HG03108 (cell line): Measurements from ENCODE around the gene KIF18A.
"Not testable (repeated sequence)": the region's sequence is repeated elsewhere in the genome, so short reads cannot be mapped to it uniquely, and the experiment has no call there.

Experiments used
- ATAC-seq: cut with Tn5 transposase; IDR thresholded peaks from one replicate; pipeline ENCODE4 v1.9.1; 2021; ENCODE audit warnings: moderate library complexity; ENCODE audit not compliant: unreplicated experiment

The KIF18A gene

DNA sequence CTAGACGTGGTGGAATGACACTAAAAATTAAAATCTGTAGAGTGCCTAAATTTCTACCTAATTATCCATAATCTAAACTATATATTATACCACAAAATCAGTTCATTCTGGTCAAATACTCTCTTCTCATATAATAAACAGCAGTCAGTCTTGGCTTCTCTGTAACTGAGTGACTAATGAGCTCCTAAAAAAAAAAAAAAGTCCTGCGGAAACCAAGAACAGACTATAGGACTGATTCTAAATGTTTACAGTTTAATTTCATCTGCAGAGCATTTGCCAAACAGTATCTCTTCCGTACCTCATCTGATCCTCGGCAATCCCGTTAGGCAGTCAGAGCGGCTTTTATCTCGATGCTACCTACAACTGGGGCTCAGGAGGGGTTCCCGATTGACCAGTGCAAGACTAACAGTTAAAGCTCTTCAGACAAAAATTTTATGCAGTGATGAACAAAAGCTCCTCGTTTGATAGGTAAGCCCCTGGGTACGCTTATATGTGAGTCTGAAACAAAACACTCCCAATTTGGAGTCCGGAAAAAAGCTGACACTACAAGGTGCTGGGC, 686 bp downstream of the KIF18A start:
- no peak for ATAC-seq

DNA sequence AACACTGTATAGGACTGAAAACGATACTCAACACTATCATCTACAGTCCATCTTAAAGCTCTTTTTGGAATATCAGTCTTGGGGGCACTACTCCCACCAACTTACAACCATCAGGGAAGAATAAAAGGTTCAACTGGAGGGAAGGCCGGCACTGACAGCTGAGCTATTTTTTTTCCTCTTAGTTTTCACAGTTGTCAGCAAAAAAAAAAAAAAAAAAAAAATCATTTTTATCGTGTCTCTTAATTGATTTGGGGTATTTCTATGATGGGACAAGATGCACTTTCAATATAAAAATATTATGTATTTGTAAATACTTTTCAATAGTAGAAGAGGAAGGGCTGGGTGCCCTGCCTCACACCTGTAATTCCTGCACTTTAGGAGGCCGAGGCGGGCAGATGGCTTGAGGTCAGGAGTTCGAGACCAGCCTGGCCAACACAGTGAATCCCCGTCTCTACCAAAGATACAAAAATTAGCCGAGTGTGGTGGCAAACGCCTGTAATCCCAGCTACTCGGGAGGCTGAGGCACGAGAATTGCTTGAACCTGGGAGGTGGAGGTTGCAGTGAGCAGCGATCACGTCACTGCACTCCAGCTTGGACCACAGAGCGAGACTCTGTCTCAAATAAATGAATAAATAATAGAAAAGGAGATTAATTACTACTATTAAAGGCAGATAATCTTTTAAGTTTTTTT, 1.5 kb downstream of the KIF18A start:
- ATAC-seq: no peak

DNA sequence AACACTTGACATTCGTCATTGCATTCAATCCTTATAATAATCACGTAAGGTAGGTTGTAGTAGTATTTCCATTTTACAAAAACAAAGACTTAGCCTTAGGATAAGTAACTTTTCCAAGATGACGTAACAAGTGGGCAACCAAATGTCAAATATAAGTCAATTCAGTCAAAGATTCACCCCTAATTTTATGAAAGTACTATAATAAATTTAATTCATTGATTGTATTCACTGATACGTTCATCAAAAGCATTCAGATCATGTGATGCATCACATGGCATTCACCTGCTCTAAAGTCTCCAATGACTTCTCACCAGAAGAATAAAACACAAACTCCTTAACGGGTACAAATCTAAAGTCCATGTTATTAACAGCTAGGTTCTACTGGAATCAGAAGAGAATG, 2.1 kb downstream of the KIF18A start:
- no peak for ATAC-seq

DNA sequence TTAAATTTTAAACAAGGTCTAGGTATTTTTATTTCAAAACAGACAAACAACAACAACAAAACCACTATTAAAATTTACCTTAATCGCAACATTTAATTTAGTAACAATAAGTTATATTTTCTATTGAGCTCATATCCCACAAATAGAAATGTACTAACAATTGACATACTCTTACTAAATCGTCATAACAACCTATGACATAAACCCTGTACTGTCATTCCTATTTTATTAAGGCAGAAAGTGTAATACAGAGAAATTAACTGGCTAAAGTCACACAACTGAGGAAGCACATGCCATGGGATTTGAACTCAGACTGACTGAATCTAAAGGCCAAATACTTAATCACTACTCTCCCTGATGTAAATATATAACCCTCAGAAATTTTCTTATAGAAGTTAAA, 3.0 kb downstream of the KIF18A start:
- ATAC-seq: no peak

DNA sequence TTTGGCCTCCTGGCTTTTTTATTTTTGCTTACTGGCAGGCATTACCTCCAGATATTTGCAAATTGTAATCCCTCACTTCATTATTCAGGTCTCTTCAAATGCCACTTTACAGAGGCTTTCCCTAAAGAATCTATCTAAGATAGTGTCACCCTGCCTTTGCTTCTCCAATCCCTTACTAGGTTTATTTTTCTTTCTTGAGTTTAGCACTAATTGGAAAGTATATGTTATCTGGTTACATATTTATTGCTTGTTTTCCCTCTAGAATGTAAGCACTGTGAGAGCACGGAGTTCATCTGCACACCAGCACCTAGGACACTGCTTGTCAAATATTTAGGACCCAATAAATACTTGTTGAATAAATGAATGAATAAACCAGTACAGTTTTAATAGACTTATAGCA, 3.5 kb downstream of the KIF18A start:
- ATAC-seq: no peak

DNA sequence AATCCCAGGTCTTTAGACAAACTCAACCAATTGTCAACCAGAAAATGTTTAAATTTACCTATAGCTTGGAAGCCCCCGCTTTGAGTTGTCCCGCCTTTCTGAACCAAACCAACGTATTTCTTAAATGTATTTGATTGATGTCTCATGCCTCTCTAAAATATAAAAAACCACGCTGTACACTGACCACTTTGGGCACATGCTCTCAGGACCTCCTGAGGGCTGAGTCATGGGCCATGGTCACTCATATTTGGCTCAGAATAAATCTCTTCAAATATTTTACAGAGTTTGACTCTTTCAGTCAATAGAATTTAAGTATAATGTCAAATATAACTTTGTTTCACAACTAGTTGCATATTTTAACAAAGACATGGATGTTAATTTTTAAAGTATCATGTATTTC, 5.7 kb downstream of the KIF18A start:
- ATAC-seq: not testable (repeated sequence)

DNA sequence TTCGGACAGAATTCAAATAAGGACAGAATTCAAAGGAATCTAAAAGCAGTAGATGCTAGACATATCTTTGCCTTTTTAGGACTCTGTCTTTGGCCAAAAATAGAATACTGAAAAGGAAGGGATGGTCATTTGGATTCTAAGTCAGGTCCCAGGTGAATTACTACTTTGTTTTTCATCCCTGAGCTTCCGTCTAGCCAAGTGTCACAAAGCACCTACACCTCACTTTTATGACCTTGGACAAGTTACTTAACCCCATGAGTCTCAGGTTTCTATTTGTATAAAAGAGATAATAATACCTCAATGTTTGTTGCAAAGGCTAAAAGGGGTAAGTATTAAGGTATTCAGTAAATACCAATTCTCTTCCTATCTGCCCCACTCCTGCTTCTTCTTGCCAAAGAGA, 7.3 kb downstream of the KIF18A start:
- no peak for ATAC-seq

DNA sequence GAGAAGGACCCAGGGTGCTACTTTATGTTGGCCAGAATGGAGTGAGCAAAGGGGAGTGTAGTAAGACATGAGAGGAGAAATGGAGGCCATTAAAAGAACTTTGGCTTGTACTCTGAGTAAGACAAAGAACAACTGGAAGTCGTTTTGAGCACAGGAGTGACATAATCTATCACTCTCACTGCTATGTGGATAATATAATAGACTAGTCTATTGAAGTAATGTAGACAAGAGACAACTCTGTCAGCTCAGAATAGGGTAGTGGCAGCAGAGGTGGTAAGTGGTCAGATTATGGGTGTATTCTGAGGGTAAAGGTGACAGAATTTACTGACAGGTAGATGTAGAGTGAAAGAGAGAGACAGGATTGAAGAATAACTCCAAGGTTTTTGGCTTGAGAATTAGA, 8.2 kb downstream of the KIF18A start:
- no peak for ATAC-seq

DNA sequence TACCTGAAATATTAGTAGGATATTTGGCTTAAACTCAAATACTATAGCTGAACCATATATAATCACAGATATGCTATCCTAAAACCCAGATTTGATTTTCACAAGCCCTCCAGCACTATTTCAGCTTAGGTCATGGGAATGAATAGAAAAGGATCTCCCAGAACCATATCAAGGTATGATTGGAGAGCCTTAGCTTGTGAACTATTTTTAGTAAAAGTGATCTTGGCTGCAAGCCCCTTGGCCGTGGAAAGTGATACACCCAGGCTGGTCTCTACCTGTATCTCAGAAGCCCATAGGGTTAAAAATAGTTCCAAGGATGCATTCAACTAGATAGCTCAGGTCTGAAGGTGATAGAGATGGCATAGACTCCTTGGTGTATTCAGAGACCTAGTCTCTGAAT, 9.7 kb downstream of the KIF18A start:
- no peak for ATAC-seq

DNA sequence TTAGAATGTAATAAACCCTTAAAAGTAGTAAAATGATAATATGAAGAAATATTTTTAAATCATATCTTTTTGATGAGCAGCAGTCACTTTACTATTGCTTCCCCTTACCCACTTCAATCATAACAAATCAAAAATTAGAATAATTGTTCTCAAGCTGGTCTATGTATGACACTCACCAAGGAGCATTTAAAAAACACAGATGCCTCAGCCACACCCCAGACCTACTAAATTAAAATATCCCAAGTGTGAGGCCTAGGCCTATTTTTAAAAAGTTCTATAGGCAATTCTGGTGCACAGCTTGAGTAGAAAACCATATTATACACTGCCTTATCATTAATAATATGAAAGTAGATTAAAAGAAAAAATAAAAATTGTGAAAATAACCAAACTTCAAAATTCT, 15.2 kb downstream of the KIF18A start:
- no peak for ATAC-seq

DNA sequence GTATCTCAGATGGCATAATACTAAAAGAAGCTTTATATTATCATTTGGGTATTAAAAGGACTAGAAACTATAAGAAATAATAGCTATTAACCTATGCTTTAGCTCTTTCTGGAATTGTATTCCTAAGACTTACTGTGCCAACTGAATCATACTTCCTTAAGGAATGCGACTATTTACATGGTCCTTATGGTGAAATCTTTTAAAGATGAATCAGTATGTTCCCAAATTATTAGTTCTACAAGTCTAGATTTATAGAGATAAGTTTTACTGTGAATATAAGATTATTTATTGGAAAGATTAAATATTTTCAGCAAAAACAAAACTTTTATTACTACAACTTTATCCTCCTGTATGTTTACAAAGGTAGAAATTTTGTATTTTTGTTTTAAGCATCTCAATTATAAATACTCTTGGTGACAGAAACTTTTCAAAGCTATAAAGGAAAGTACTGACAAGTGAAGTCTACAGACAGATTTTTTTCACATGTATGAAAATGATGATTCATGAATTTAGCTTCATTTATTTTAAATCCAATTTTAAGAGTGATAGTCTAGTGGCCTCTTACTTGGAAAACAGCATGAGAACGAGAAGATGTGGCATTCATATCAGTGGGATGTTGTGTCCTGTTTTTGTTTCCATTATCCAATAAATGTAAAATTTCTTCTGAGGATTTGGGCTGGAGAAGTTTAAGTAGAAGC, 17.8 kb downstream of the KIF18A start:
- no peak for ATAC-seq

DNA sequence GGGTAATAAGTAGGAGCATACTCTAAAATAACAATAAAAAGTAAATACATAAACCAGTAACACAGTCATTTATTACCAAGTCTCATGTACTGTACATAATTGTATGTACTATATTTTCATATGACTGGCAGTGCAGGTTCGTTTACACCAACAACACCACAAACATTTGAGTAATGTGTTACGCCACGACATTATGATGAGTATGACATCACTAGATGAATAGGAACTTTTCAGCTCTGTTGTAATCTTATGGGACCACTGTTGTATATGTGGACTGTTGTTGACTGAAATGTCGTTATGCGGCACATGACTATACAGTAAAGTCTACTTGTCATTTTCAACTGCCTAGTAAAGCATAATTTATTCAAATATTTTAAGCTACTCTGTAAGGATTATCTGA, 18.6 kb downstream of the KIF18A start:
- no peak for ATAC-seq

DNA sequence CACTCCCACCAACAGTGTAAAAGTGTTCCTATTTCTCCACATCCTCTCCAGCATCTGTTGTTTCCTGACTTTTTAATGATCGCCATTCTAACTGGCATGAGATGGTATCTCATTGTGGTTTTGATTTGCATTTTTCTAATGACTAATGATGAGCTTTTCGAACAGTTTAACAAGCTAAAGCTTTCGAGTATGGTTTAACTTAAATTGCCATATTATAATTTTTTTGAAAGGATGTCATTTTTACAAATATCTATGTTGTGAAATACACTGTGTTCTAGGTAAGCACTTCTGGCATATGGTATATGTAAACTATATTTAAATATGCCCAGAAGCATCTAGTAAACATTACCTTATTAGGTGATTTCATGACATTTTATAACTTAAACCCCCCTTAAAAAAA, 20.3 kb downstream of the KIF18A start:
- not testable (repeated sequence) for ATAC-seq

DNA sequence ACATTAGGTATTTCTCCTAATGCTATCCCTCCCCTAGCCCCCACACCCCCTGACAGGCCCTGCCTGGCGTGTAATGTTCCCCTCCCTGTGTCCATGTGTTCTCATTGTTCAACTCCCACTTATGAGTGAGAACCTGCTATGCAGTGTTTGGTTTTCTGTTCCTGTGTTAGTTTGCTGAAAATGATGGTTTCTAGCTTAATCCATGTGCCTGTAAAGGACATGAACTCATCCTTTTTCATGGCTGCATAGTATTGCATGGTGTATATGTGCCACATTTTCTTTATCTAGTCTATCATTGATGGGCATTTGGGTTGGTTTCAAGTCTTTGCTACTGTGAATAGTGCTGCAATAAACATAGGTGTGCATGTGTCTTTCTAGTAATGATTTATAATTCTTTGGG, 20.8 kb downstream of the KIF18A start:
- ATAC-seq: not testable (repeated sequence)

DNA sequence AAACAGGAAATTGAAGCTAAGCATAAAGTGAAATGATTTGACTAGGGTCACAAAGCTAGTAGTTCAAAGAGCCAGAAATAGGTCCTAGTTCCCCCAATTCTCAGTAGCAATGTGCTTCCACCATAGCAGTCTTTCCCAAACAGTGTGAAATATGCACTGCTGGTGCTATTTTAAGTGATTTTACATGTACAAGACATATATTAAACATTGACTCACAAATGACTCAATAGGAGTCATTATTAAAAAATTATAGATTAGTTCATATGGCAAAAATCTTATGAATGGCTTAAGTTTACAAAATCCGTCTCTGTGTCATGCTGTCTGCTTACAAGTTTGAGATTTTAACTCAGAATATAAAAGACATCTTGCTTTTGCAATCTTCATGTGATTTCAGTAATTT, 21.4 kb downstream of the KIF18A start:
- no peak for ATAC-seq

DNA sequence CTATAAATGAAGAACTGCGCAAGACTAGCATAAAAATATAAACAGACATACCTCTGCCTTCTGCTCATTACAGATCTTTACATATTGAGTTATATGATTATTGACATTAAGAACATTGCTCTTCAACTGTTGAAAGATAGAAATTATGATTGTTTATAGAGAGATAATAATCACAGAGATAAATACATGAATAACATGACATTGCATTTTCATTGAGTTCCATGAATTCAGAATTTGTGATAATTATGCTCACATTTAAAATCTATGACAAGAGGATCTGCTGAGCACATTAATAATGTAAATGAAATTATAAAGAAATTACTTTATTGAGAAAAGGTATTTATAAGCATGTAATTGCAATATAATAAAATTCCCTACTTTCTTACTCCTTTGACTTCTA, 24.8 kb downstream of the KIF18A start:
- ATAC-seq: no peak

DNA sequence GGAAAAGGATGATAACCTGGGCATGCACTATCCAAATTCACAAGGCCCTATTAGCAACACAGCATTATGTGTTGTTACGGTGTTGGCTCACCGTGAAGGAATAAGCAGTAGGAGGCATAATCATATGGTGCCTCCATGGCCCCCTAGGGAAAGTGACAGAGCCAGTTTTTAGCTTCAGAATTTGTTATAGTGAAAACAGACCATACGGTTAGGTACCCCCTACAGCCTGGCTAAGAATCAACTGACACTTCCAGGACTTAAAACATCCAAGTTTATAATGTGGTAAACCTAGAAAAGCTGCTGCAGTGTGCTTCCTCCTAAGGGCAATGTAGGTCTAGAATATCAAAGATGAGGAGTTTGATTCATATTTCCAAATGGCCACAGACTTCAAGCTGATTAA, 30.4 kb downstream of the KIF18A start:
- no peak for ATAC-seq

DNA sequence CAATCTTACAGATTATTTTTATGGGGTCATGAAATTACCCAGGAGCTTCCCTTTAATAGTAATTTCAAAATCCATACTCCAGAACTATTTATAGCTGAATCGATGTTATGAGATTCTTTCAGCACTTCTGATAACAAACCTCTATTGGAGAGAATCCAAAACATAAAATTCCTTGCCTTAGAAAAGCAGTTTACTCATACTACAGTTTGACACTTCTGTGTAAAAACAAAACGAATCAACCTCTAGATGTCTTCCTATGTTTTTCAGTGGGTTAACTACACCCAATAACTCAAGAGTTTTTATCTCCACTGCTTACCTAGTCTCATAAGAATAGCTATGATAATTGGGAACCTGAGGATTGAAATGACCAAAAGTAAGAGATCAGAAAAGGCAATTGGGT, 35.6 kb downstream of the KIF18A start:
- no peak for ATAC-seq

DNA sequence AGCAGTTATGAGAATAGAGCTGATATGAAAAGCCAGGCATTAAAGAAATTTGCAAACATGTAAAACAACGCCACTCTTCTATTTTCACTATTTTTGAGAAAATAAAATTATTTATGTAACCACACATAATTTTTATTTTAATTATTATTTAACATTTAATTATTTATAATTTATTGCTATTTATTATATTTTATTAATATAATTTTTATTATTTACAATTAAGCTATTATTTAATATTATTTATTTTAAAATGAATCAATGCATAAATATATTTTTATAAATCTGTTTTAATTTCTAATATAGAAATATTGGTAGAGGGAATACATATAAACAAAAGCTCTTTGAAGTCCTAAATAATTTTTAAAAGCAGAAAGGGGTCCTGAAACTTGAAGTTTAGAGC, 36.7 kb downstream of the KIF18A start:
- ATAC-seq: no peak

DNA sequence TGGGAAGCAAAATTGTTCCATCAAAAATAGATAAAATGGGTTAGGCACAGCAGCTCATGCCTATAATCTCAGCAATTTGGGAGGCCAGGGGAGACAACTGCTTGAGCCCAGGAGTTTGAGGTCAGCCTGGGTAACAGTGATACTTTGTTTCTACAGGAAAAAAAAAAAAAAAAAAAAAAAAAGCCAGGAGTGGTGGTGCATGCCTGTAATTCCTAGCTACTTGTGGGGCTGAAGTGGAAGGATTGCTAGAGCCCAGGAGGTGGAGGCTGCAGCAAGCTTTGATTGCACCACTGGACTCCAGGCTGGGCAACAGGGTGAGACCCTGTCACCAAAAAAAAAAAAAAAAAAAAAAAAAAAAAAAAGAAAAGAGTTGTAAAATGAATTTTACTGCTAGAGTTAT, 49.6 kb downstream of the KIF18A start:
- no peak for ATAC-seq

DNA sequence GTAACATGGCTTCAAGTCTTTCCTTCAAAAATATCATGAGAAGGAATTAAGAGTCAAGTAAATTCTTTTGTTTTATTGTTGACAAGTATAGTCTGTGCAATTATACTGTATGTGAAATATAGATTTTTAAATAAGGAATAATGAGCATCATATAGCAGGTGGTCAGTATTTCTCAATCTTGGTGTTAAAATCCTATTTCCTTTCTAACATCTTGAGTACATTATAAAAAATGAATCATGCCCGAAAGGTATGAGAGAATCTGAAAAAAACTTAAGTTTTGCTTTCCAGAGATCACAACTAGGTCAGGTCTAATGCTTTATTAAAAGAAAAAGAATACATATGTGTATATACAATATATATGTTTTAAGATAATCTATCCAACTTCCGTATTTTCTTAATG, 53.1 kb downstream of the KIF18A start:
- ATAC-seq: no peak

DNA sequence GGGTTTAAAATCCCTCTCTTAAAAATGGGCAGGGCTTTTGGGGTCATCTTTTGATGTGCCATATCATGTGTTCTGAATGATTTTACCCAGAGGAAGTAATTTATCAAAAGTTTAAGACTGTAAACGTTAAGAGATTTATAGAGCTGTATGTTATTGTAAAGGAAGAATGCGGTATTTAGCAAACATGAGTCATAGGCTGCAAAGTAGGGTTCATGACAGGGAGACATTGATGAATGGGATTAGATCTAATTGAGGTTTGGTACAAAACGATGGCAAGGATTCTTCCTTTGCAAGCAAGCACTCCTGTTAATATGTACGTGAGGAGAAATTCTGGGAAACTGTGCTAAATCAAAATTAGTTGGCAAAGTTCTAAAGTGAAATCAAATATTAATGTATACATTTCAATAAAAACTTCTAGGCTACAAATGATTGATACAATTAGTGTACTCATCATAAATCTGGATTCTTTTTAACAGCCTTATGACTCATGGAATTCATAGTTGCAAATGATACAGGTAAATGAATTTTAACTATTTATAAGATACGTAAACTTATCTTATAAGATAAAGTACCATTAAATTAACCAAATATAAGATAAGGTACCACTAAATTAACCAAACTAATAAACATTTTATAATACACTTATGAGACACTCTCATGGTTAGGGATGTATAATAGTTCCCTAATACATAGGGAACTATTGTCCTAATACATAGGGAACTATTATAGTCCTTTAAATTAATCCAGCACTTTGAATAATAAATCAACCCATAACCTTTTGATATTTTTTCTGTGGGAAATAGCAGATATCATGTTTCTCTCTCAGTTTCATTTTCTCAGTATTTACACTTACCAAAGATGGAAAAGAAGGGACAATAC, 58.4 kb downstream of the KIF18A start:
- ATAC-seq: no peak
